ENCODE data around the gene RECQL. TPM values are rescaled to one million over a fixed set of nuclear protein-coding genes. Genes with fewer than 3 reads are reported as not detected.

Gene RECQL
- total RNA-seq, 4 donors from 2014 or later = 14.0 to 32.5 (median 22.3) TPM

GRCh38 chr12:21478756-21479455 lies 22.5 kb downstream of the RECQL start:
- H3K9me3 ChIP-seq = no peaks in the 10 kb centered on the region
- H3K27ac ChIP-seq = no peak overlapping the region
- TF ChIP-seq CTCF (IDR thresholded peaks at IDR 0.05 in 4 of 5, conservative IDR thresholded peaks at IDR 0.05 in 1 of 5) (no peak), POLR2A (IDR thresholded peaks at IDR 0.05) (no peak)
- peaks cover 0 to 84% of the 10 kb centered on the region in 2 donors for H3K36me3 ChIP-seq
- no peak for ATAC-seq
- no peak for DNase-seq
- no peak overlapping the region for H3K4me3 ChIP-seq
- in situ Hi-C loops (cut with MboI; ENCODE audit: low sequenced_read_pairs in 4 of 4) (no loop called here), intact Hi-C loops (cut with DNase I; ENCODE audit: low total_unique reads) (no loop called here)
- no peaks in the 10 kb centered on the region for H3K4me1 ChIP-seq
- no peaks in the 10 kb centered on the region for H3K27me3 ChIP-seq

DNA sequence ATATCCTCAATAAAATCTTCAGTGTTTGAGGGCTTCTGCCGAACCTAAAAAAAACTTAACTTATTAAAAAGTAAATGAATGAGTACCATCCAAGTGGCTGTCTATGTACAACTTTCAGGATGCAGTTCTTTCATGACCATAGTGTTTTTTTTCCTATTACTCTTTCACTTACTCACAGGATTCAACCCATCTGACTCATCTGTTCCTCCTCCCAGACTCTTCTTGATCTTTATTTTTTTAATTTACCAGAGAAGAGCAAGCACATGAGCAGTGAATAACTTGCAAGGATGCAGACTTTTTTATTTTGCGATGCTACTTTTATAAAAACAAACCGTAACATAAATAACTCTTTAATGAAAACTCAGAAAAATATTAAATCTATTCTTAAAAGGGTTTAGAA lies 24.5 kb downstream of the RECQL start:
- TF ChIP-seq POLR2A (IDR thresholded peaks at IDR 0.05) (no peak), CTCF (IDR thresholded peaks at IDR 0.05 in 4 of 5, conservative IDR thresholded peaks at IDR 0.05 in 1 of 5) (no peak)
- DNase-seq = no peak
- in situ Hi-C loops (cut with MboI; ENCODE audit: low sequenced_read_pairs in 4 of 4) = no loop called here
- intact Hi-C loops (cut with DNase I; ENCODE audit: low total_unique reads) = no loop called here
- no peak overlapping the region for H3K27ac ChIP-seq
- no peak overlapping the region for H3K4me3 ChIP-seq
- no peaks in the 10 kb centered on the region for H3K27me3 ChIP-seq
- no peaks in the 10 kb centered on the region for H3K9me3 ChIP-seq
- H3K36me3 ChIP-seq = peaks cover 0 to 83% of the 10 kb centered on the region in 2 donors
- ATAC-seq = no peak
- no peaks in the 10 kb centered on the region for H3K4me1 ChIP-seq

- Histone ChIP-seq H3K36me3 (peaks cover 0 to 81% of the 10 kb centered on the region in 2 donors), H3K27ac (no peak overlapping the region), H3K4me3 (no peak overlapping the region), H3K4me1 (no peaks in the 10 kb centered on the region), H3K27me3 (no peaks in the 10 kb centered on the region), H3K9me3 (no peaks in the 10 kb centered on the region)
- ATAC-seq (no peak), DNase-seq (no peak)
- TF ChIP-seq CTCF (IDR thresholded peaks at IDR 0.05 in 4 of 5, conservative IDR thresholded peaks at IDR 0.05 in 1 of 5) = no peak
- TF ChIP-seq POLR2A (IDR thresholded peaks at IDR 0.05) = no peak
- intact Hi-C loops (cut with DNase I; ENCODE audit: low total_unique reads) (no loop called here), in situ Hi-C loops (cut with MboI; ENCODE audit: low sequenced_read_pairs in 4 of 4) (no loop called here)
These were observed 25.9 kb downstream of the RECQL start for GRCh38 chr12:21475552-21475951.

- no peak for ATAC-seq
- no peak for TF ChIP-seq POLR2A (IDR thresholded peaks at IDR 0.05)
- TF ChIP-seq CTCF (IDR thresholded peaks at IDR 0.05 in 4 of 5, conservative IDR thresholded peaks at IDR 0.05 in 1 of 5) = no peak
- no peak overlapping the region for H3K27ac ChIP-seq
- no peak for DNase-seq
- H3K36me3 ChIP-seq = peaks cover 2 to 69% of the 10 kb centered on the region in 2 donors
- H3K4me3 ChIP-seq = no peak overlapping the region
- H3K4me1 ChIP-seq = no peaks in the 10 kb centered on the region
- no peaks in the 10 kb centered on the region for H3K9me3 ChIP-seq
- in situ Hi-C loops (cut with MboI; ENCODE audit: low sequenced_read_pairs in 4 of 4) (no loop called here), intact Hi-C loops (cut with DNase I; ENCODE audit: low total_unique reads) (no loop called here)
- no peaks in the 10 kb centered on the region for H3K27me3 ChIP-seq
These were observed 29.1 kb downstream of the RECQL start for GRCh38 chr12:21472197-21472823.
